Hematopoietic multipotent progenitor cell treated with erythropoietin and hydrocortisone succinate and interleukin-3 and kit ligand, for 8 days (in vitro differentiated cells): Measurements from ENCODE around the gene CRIM1.
"Not testable (repeated sequence)": the region's sequence is repeated elsewhere in the genome, so short reads cannot be mapped to it uniquely, and the experiment has no call there.

Experiments
- DNase-seq: peaks from one replicate; pipeline ENCODE4 v3.0.0-alpha.2; 2015

CRIM1 gene

DNA sequence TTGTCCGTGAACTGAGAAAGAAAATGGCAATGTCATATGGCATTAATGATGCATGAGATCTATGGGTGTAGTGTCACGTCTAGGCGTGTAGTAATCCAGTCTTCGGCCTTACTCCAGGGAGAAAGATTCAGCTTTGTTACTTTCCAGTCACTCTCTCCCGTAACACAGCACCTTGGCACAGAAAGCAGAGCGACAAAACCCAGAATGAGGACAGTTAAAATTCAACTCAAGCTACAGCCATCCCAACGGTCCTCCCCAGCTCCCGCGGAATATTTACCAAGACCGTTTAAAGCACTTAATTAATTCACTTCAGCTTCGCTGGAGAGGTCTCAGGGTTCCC is 797 bp upstream of the CRIM1 start:
- DNase-seq = no peak

DNA sequence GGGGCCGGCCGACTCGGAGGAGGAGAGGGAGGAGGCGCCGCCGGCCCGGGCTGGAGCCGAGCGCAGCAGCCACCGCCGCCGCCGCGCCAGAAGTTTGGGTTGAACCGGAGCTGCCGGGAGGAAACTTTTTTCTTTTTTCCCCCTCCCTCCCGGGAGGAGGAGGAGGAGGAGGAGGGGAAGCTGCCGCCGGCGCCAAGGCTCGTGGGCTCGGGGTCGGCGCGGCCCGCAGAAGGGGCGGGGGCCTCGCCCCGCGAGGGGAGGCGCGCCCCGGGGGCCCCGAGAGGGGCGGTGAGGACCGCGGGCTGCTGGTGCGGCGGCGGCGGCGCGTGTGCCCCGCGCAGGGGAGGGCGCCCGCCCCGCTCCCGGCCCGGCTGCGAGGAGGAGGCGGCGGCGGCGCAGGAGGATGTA is 316 bp downstream of the CRIM1 start:
- no peak for DNase-seq

DNA sequence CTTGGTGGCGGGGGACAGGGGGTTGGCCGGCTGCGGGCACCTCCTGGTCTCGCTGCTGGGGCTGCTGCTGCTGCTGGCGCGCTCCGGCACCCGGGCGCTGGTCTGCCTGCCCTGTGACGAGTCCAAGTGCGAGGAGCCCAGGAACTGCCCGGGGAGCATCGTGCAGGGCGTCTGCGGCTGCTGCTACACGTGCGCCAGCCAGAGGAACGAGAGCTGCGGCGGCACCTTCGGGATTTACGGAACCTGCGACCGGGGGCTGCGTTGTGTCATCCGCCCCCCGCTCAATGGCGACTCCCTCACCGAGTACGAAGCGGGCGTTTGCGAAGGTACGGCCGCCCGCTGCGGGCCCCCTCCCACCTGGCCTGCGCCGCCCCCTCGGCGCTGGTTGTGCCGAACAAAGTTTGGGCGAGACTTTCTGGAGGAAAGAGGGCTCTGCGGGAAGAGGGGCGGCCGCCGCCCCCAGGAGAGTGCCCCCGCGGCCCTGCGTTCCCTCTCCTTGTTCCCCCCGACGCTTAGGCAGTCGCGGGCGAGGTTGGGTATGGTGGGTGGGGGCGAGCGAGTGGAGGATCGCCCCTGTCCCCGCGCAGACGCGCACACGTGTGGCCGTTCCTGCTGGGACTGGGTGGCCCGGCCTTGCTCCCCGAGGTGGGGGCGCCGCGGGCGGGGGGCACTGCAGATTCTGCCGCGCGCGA is 866 bp downstream of the CRIM1 start:
- DNase-seq = no peak

DNA sequence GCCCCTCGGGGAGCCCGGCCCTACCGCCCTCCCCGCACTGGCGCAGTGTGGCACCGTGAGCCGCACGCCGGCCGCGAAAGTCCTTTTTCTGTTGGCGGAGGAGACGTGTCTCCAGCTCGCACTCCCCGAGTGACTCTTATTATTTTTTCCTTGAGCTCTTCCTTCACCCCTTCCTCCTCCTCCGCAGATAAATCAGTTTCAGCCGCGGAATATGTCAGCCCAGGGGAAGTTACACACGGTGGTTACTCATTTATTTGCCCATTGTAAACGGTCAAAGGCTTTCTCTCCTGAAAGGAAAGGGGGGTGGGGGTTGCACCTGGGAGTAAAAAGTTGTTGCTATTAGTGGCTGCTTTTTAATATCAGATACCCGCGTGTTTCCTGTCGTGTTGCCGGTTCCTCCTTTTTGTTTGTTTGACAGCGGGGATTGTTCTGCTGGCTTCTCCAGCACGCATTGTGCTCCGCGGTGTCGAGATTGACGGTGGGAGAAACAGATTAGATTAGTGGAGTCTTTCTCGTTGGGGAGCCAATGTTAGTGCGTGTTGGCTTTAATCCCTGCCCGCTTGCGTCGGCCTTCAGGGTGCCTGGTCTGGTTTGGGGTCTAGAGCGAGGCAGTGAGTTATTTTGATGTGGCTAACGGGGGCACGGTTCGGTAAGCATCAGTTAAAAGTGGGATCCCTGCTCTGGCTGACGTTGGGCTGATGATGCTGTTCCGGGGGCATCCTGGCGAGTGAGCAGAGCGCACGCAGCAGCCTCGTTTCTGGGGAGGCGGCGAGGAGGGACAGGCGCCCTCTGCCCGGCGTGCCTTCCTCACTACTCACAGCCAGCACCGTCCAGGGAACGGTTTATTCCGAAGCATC is 1.6 kb downstream of the CRIM1 start:
- DNase-seq = no peak

DNA sequence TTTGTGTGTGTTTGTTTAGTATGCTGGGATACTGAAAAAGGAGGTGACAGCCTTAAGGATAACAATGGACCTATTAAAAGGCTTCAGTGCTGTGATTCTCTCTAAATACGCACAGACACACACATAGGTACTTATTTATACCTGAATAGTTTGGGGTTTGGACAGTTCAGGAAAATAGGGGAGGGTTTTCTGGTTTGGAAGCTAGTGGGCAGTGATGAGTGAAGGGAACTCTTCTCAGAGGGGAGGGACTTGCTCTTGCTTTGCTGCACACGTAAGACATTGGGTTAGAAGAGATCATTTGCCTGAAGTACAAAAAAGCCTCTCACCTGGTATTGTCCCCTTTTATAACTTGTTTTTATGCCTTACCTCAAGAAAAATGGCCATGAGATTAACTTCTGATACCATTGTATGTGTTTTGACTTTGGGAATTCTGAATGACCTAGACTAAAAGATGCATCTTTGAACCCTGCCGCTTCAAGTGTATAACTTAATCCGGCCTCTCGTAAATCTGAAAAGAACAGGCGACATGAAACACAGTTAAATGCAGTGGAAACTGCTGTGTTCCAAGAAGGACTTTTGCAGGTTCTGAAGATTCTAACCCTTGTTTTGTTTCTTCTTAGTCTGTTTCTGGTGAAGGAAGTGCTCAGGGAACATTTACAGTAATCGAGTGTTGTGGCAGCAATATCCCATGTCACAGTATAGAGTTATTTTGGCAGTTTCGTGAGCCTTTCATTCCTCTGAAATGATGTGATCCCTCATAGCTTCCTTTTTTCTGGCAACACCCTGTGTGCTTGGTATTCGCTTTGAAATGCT is 2.5 kb downstream of the CRIM1 start:
- no peak for DNase-seq

DNA sequence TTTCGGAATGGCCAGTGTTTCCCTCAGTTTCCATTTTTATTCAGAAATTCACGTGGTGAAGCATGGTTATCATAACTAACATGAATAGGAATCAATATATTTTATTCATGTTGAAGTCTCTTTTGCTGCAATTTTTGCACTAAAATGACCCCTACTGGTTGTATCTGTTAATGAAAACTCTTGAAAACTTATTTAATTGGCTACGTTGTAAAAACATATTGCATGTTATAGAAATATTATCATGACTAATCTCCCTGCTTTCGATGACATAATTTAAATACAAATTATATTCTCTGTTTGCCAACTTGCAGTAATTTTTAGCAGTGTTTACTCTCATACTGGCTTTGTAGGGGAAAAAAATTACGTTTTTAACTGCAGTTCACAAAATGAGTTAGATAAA is 3.5 kb downstream of the CRIM1 start:
- DNase-seq = peak; percentile 26

DNA sequence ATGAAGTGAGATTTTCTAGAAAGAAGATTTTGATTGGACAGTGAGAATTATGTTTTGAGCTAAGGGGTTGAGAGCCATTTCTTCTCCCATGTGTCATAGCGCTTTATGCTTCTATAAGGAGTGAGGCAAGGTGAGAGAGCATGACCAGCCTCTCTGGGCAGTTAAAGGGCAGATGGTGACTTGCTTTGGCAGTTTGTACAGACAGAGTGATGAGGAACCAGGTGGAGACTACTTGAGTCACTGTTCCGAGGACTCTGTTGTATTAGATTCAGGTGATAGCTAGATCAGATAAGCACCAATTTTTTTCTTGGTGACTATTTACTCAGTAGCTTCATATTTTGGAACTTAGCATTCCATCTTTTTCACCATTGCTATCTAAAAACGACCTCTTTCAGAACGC is 4.5 kb downstream of the CRIM1 start:
- no peak for DNase-seq

DNA sequence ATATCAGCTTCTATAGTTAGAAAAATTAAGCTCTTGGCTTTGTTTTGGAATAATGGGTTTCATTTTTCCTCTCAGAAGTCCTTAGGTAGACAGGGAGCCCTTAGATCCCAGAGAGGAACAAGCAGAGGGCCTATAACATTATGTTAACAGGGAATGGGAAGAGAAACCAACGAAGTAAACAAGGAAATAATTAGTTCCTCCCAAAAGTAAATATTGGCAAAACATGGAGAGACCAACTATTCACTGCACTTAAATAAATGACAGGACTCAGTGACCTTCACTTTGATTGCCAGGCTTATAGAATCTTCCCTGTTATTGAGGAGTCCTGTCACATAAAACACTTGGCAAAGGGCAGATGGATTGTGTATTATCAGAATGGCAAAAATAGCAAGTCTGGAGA is 5.3 kb downstream of the CRIM1 start:
- no peak for DNase-seq

DNA sequence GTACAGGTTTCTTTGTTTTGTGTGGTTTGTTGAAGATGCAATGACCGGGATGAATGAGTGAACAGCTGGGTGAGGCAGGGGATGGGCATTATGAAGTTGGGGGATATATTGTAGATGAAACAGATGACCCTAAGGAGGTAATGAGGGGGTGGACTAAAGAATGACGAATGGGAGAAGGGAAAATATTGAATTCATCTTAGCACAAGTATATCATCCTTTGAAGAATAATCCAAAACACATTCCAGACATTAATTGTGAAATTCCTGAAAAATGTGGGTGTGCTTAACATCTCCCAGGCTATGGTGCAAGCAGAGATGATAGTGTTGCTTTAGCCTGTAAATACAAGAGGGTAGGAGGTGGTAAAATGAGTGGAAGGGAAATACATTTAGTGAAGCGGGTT is 5.8 kb downstream of the CRIM1 start:
- DNase-seq = no peak

DNA sequence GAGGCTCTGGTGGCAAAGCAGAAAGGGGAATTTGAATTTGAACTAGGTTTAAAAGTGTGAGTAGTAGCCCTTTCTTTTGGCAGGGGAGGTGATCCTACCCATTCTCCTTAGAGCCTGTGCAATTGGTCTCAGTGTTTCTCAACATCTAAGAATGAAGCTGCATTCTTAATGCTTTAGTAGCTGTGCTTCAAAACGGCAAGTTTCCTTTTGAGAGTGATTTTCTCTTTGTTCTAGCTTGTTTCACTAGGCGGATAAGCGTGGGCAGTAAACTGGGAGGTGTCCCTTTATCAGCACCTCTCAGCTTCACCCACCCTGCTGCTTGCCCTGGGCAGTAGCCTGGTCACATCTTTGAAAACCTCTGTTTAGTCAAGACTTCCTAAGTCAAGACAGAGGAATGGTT is 6.7 kb downstream of the CRIM1 start:
- DNase-seq = peak; percentile 48

DNA sequence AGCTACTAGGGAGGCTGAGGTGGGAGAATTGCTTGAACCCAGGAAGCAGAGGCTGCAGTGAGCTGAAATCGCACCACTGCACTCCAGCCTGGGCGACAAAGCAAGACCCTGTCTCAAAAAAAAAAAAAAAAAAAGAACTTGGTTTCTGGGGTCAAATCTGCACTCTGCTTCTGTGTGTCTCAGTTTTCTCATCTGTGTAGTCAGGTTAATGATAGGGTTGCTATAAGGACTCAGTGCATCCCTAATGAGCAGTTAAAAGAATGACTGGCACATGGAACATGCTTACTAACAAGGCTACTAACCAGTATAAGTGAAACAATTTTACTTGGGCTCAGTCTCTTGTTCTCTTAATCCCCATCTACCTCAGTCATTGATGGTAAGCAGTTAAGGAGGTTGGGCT is 7.5 kb downstream of the CRIM1 start:
- not testable (repeated sequence) for DNase-seq

DNA sequence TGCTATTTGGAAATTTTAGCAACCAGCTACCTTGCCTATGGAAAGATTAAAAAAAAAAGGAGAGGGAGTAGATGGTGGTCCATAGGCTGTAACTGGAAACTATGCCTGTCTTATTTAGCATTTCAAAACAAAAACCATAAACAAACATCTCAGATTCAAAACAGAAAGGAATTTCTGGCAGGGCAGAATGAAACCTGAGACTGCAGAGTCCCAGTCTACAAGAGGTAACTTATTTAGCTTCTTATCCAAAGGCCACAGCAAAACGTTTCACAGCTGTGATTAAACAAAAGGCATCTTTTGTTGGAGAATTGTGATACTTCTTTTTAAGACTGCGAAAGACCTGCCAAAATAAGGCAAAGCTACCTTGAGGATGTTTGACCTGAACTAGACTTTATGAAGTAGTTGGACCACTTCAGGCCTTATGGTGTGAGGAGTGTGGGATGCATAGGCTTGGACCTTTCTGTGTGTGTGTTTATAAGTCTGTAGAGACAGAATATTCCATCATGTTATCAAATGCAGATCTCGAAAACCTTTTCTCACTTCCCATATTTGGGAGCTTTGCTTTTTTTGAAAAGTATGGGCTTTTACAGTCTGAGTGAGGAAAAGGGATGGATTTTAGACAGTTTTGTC is 11.0 kb downstream of the CRIM1 start:
- DNase-seq = no peak

DNA sequence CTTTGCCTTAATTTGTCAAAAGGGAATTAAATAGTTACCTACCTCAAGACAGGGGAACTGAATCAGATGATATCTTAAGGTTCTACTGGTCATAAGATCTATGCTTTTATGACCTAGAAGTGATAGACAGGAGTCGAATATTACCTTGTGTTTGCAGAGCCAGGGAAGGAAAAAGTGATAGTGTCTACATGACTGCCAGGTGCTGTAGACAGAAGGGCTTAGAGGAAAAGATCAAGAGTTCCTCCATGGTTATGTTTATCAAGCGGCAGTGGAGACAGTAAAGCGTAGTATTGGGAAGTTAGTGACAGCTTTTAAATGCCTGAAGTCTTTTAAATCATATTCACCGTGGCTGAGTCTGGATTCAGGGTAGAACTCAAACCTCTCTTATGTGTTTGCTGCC is 11.9 kb downstream of the CRIM1 start:
- no peak for DNase-seq

DNA sequence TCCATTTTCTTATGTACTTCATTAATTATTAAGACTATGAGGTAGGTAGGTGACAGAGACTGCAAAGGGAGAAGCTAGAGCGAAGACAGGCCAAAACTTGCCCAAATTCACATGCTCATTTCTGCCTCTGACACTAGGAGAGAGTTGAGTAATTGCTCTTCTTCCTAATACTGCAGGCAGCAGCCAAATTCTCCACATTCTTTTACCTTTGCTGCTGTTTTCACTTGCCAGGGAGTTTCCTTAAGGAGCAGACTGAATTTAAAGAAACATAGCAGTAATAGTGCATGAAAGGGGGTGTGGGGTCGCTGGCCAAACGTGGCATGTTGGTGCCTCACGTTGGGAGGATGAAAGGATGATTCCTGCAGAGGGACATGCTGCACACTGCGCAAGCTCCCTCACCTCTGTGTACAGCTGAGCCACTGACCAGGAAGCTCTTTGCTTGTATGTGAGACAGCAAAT is 12.3 kb downstream of the CRIM1 start:
- no peak for DNase-seq

DNA sequence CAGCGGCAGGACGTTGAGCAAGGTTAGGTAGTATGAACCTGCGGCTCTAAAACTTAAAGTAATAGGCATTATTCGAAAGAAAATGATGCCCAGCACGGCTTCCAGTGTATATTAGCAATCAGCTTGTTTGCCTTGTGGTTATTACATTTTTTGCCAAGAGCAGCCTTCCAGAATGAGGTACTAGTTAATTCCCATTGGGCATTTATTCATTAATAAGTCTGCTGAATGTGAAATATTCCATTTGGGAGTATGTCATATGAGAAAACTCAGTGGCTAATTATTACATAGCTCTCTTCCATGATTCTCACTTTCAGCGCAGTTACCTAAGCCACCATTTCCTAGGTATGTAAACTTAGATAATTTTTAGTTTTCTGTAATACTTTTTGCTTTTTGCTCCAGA is 12.9 kb downstream of the CRIM1 start:
- DNase-seq = no peak

DNA sequence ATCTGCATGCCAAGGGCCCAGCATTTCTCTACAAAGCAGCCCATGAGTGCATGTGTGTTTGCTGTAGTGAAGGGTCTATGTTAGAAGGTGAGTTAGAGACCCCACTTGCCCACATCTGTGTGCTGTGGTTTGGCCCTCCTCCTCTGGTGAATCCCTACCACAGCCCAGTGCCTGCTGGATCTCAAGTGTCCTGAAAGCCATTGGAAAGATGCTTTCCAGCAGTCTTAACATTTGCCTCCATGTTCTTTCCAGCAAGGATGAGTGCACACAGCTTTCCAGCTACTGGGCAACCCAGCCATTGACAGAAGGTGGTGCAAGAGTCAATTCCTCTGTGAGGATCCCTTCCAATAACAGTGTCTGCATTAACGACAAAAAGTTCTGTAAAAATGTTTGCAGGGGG is 13.6 kb downstream of the CRIM1 start:
- DNase-seq = no peak

DNA sequence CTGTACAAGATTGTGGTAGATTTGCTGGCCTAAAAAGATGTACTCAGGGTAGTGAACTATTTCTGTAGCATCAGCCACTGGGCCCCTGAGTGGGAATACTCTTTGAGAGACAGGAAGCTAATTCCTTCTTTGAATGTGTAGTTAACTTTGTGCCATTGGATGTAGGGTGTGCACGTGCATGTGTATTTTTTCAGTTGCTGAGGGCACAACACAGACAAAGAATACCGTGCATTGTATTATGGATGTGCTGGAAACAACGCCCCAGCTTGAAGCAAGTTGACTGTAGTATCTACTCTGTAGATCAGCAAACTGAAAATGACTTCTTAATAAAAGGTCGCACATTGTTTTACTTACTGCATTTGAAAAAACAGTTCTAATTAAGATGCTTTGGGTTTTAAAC is 14.1 kb downstream of the CRIM1 start:
- DNase-seq = no peak

DNA sequence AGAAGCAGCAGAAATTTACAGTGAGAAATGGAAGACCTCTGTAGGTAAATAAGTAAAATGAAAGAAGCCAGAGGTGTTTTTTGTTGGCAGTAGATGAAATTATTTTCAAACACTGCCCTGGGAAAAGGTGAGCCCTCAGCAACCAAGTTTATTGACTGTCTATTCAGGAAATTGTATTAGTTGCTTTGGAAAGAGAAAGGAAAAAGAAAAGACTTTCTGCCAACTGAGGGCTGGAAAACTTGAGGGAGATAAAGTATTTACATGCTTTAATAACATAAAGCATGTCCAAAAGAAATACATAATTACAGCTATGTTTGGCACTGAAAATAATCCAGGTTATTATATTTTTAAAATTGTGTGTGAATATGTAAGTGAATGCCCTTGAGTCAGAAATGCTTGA is 14.7 kb downstream of the CRIM1 start:
- no peak for DNase-seq

DNA sequence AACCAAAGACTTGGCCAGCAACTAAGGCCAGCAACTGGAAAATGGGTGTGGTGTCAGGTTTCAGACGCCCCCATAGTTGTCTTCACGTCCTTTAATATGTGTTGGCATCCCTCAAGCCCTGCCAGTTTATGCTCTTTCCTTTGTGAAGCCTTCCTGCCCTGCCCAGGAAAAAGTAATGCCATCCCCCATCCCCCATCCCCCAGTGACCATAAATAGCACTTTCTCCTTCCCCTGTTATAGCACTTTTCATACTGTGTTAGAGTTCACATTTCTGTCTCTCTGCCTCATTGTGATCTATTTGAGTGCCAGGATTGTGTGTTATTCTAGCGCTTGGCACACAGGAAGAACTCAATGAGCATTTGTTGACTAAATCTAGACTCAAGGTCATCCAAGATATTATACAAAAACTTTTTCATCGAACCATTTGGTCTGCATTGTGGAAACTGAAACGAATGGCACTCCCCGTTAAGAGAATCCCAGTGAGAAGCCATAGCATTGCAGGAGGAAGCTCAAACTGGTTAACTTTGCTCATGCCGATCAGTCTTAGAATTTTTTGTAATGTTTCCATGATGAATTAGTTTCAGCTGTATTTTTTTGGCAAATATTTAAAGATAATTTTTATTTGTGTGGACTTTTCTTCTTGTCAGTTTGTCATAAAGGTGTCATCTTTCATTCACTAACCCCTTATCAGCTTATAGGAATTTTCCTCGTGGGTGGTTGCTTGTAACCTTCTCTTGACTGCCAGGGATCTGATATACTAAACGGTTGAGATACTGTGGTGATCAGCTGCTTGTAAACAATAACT is 15.7 kb downstream of the CRIM1 start:
- DNase-seq = no peak

DNA sequence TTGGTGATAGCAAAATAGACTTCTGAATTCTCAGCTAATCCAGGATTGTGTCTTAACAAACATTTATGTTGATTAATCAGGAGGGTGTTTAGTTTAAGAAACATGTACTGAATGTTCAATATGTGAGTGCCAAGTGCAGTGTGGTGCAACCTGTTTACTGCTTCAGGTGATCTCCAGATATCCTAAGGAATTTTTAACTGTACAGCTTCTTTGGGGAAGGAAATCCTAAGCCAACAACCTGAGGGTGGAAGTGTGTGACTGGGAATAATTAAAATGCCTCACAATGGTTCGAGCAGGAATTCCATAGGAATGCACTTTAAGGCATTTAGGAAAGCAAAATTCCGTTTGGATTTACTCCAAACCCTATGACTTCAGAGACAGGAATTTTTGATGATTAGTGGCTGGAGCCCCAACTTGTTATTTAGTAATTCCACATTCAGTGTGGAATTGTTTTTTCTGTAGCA is 16.4 kb downstream of the CRIM1 start:
- no peak for DNase-seq

DNA sequence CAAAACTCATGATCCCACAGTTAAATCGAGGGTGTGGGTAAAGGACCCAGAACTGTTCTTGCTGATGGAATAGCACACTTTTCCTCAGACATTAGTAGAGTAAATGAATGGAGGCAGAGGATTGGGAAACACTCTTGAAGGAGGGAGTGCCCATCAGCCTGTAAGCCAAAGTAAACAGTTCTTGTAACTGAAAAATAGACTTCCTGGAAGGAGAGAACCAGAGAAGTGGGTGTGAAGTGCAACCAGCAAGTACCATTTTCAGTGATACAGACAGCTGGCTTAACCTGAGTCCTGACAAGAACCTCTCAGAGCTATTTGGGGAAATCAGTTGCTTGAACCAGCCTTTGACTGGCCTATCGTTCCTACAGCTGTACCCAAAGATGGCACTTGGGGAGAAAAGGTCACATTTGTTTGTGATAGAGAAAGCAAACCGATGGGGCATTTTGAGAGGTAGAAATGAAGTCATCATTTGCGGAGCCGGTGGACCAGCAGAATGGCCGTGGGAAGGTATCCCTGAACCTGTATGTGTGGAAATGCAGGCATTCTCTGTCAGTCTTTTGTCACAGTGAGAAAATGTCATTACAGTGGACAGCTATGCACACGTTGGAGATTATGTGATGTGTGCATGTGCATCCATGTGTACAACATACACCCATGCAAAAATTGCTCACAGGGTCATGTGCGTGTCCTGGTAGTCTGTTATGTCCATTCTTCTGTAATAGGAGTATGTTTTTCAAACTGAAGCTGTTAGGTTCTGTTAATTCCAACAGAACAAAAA is 17.8 kb downstream of the CRIM1 start:
- no peak for DNase-seq
